ENCODE measurements around the gene BMP6. TPM values are rescaled to one million over a fixed set of nuclear protein-coding genes. Genes with fewer than 3 reads are reported as not detected.

The BMP6 gene
- polyA plus RNA-seq, 1 donor, result 1.5 TPM

DNA sequence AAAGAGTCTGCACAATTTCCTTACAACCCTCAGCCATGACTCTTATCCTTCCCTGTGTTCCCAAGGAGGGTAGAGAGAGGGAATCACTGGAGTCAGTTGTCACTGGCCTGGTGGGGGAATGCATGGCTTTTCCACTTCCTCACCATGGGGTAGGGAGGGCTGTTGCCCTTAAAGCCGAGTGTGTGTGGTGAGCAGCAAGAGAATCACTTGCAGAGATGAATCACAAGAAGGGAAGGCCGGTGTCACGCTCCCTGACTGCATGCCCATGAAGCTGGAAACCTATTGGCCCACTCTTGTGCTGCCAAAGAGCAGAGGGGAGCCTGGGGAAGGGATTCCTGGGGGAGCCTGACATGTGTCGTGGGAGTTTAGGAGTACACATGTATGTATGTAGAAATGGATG, 18.1 kb upstream of the BMP6 start:
- Histone ChIP-seq H3K4me3 (ENCODE audit: low read length) (no peak overlapping the region), H3K36me3 (ENCODE audit: control insufficient read depth, insufficient read depth, low read length) (no peaks in the 10 kb centered on the region), H3K27me3 (ENCODE audit: control insufficient read depth, insufficient read depth, low read length) (peaks cover 8% of the 10 kb centered on the region), H3K9me3 (ENCODE audit: control insufficient read depth, low read depth, low read length) (no peaks in the 10 kb centered on the region), H3K27ac (ENCODE audit: low read length) (no peak overlapping the region), H3K4me1 (ENCODE audit: control insufficient read depth, insufficient read depth, low read length) (no peaks in the 10 kb centered on the region)
- no peak for DNase-seq
- WGBS (ENCODE audit: insufficient coverage, low lambda C conversion rate), result no CpG with 5 or more reads among the region's 4 CpGs

DNA sequence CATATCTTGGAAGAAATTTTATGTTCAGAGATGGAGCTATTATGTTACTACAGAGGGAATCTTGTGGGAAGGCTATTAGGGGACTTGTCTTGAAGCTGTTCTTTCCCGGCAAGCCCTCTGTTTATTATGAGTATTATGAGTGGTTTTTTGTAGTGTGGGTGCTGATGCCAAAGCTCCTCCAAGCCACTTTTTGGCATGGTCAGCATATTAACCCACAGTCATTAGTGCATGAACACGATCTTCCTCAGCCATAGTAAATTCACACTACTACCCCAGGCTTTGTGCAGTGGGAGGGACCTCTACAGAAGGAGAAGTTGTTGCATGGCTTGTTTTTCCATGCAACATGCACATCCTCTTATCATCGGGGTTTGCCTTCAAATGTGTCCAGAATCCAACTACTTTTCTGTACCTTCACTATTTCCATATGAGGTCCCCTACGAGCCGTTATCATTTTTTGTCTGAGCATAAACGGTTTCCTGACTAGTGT, 6.5 kb upstream of the BMP6 start:
- Histone ChIP-seq H3K36me3 (ENCODE audit: control insufficient read depth, insufficient read depth, low read length) (no peaks in the 10 kb centered on the region), H3K27me3 (ENCODE audit: control insufficient read depth, insufficient read depth, low read length) (peaks cover 27% of the 10 kb centered on the region), H3K9me3 (ENCODE audit: control insufficient read depth, low read depth, low read length) (no peaks in the 10 kb centered on the region), H3K4me1 (ENCODE audit: control insufficient read depth, insufficient read depth, low read length) (no peaks in the 10 kb centered on the region), H3K4me3 (ENCODE audit: low read length) (no peak overlapping the region), H3K27ac (ENCODE audit: low read length) (no peak overlapping the region)
- no peak for DNase-seq
- WGBS (ENCODE audit: insufficient coverage, low lambda C conversion rate), result 80% methylated on average over 2 of the region's 6 CpGs

DNA sequence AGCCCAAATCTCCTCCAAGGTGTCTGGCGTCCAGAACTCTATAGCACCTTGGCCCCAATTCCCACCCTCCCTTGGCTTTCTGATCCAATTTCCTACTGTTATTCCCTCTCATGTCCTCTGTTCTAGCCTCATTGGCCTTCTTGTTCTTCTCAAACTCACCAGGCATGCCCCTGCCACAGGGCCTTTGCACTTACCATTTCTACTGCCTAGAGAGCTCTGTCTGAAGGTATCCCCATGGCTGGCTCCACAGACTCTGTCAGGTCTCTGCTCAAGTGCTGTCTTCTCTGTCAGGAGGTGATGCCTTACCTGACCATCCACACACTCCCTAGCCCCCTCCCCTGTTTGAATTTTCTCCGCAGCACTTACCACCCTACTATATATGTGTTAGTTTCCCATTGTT, 5.6 kb upstream of the BMP6 start:
- DNase-seq, result no peak
- no peaks in the 10 kb centered on the region for H3K36me3 ChIP-seq (ENCODE audit: control insufficient read depth, insufficient read depth, low read length)

DNA sequence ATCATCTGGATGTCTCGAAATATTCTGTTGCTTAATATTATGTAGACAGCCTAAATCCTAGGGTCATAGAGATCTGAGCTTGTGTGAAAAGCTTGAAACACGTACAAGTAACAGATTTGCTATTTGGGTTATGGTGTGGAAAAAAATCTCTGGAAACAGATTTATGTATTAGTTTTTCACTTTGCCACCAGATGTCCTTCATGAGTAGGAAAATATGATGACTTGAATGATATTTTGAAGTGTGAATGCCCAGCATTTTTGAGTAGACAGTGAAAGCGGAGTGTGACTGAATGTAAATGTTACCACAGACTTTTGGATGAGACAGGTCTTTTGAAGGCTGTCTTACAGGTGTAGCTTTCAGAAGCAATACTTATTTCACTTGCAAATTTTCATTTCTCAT, 4.2 kb upstream of the BMP6 start:
- no peak for DNase-seq
- no peaks in the 10 kb centered on the region for H3K9me3 ChIP-seq (ENCODE audit: control insufficient read depth, low read depth, low read length)
- H3K36me3 ChIP-seq (ENCODE audit: control insufficient read depth, insufficient read depth, low read length), result no peaks in the 10 kb centered on the region
- H3K27ac ChIP-seq (ENCODE audit: low read length), result no peak overlapping the region
- H3K4me3 ChIP-seq (ENCODE audit: low read length), result no peak overlapping the region
- peaks cover 49% of the 10 kb centered on the region for H3K27me3 ChIP-seq (ENCODE audit: control insufficient read depth, insufficient read depth, low read length)
- H3K4me1 ChIP-seq (ENCODE audit: control insufficient read depth, insufficient read depth, low read length), result no peaks in the 10 kb centered on the region
- no CpG with 5 or more reads among the region's 3 CpGs for WGBS (ENCODE audit: insufficient coverage, low lambda C conversion rate)

More for the DNA sequence above, 5.6 kb upstream of the BMP6 start:
- Histone ChIP-seq H3K4me1 (ENCODE audit: control insufficient read depth, insufficient read depth, low read length) (no peaks in the 10 kb centered on the region), H3K27ac (ENCODE audit: low read length) (no peak overlapping the region), H3K4me3 (ENCODE audit: low read length) (no peak overlapping the region), H3K9me3 (ENCODE audit: control insufficient read depth, low read depth, low read length) (no peaks in the 10 kb centered on the region), H3K27me3 (ENCODE audit: control insufficient read depth, insufficient read depth, low read length) (peaks cover 36% of the 10 kb centered on the region)
- WGBS (ENCODE audit: insufficient coverage, low lambda C conversion rate), result no CpG with 5 or more reads among the region's 2 CpGs

DNA sequence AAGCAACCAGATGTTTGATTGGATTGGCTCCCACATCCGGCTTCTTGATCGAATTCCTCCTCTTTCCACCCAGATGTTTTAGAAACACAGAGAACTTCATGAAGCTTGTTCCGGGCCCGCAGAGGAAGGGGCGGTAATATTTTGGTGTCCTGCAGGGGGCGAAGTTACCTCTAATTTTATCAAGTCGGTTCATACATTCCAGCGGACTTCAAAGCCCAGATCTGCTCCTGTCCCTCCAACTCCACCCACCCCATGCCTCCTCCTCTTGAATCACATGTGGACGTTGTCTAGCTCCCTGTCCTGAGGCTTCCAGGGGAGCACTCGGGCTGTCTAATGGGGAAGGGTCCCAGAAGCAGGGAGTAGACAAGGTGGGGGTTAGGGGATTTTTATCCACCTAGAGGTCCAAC, 2.9 kb upstream of the BMP6 start:
- no peaks in the 10 kb centered on the region for H3K9me3 ChIP-seq (ENCODE audit: control insufficient read depth, low read depth, low read length)
- peak; percentile 49 for DNase-seq
- peaks cover 5% of the 10 kb centered on the region for H3K4me1 ChIP-seq (ENCODE audit: control insufficient read depth, insufficient read depth, low read length)
- peaks cover 60% of the 10 kb centered on the region for H3K27me3 ChIP-seq (ENCODE audit: control insufficient read depth, insufficient read depth, low read length)
- H3K4me3 ChIP-seq (ENCODE audit: low read length), result no peak overlapping the region
- no peak overlapping the region for H3K27ac ChIP-seq (ENCODE audit: low read length)
- no peaks in the 10 kb centered on the region for H3K36me3 ChIP-seq (ENCODE audit: control insufficient read depth, insufficient read depth, low read length)
- 0% methylated on average over 2 of the region's 10 CpGs for WGBS (ENCODE audit: insufficient coverage, low lambda C conversion rate)

DNA sequence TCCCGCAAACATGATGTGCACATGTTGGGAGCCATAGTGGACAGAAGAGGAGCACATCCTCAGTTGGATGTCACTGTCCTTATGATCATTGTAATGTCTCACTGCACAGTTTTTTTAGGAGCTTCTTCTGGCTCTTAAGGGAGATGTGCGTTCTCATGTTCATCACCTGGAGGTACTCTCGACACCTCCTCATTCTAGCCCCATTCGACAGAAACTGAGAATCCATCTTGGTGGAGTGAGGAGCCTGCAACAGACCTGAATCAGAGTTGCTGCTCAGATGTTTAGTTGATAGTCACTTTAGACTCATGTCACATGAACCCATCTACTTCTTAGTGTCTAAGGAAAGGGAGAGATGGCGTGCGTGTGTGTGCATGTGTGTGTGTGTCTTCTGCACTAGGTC, 2.3 kb upstream of the BMP6 start:
- Histone ChIP-seq H3K4me3 (ENCODE audit: low read length) (no peak overlapping the region), H3K27me3 (ENCODE audit: control insufficient read depth, insufficient read depth, low read length) (peaks cover 65% of the 10 kb centered on the region), H3K9me3 (ENCODE audit: control insufficient read depth, low read depth, low read length) (no peaks in the 10 kb centered on the region), H3K36me3 (ENCODE audit: control insufficient read depth, insufficient read depth, low read length) (no peaks in the 10 kb centered on the region), H3K4me1 (ENCODE audit: control insufficient read depth, insufficient read depth, low read length) (peaks cover 7% of the 10 kb centered on the region), H3K27ac (ENCODE audit: low read length) (no peak overlapping the region)
- no peak for DNase-seq
- WGBS (ENCODE audit: insufficient coverage, low lambda C conversion rate), result no CpG with 5 or more reads among the region's 6 CpGs

DNA sequence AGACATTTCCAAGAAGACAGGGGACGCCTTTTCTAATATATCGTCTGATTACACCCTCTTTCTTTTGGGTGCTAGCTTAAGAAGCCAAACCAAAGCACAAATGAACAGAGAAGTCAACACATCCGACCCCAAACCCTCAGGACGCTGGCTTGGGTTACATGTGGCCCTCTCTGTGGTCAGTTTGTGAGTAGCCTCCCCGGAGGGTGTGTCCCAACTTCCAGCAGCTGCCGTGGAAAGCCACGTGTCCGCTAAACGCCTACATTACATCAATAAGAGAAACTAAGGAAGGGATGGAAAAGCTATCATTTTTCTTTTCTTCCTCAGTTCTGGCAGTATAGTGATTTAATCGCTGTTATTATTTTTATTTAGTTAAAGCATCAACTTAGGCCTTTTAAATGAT, 487 bp upstream of the BMP6 start:
- Histone ChIP-seq H3K9me3 (ENCODE audit: control insufficient read depth, low read depth, low read length) (no peaks in the 10 kb centered on the region), H3K4me3 (ENCODE audit: low read length) (no peak overlapping the region), H3K27ac (ENCODE audit: low read length) (no peak overlapping the region), H3K36me3 (ENCODE audit: control insufficient read depth, insufficient read depth, low read length) (no peaks in the 10 kb centered on the region), H3K4me1 (ENCODE audit: control insufficient read depth, insufficient read depth, low read length) (peaks cover 11% of the 10 kb centered on the region), H3K27me3 (ENCODE audit: control insufficient read depth, insufficient read depth, low read length) (peaks cover 77% of the 10 kb centered on the region)
- no peak for DNase-seq
- 0% methylated on average over 1 of the region's 10 CpGs for WGBS (ENCODE audit: insufficient coverage, low lambda C conversion rate)

DNA sequence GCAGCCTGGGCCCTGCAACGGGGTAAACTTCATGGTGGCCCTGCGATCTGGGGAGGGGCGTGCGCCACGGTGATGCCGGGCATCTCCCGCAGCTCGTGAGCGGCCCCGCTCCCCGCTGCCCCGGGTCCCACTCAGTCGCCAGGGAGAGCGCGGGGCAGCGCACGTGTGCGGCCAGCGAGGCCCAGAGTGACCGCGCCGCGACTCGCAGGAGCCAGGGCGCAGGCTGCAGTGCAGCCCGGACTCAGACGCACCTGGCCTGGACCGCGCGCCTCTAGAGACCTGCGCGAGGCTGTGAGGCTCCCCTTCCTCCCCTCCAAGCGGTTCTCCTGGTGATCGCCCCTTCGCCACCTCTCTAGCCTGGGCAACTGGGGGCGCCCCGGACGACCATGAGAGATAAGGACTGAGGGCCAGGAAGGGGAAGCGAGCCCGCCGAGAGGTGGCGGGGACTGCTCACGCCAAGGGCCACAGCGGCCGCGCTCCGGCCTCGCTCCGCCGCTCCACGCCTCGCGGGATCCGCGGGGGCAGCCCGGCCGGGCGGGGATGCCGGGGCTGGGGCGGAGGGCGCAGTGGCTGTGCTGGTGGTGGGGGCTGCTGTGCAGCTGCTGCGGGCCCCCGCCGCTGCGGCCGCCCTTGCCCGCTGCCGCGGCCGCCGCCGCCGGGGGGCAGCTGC, 652 bp downstream of the BMP6 start:
- Histone ChIP-seq H3K27me3 (ENCODE audit: control insufficient read depth, insufficient read depth, low read length) (peaks cover 83% of the 10 kb centered on the region), H3K4me1 (ENCODE audit: control insufficient read depth, insufficient read depth, low read length) (peaks cover 11% of the 10 kb centered on the region), H3K27ac (ENCODE audit: low read length) (no peak overlapping the region), H3K9me3 (ENCODE audit: control insufficient read depth, low read depth, low read length) (no peaks in the 10 kb centered on the region), H3K4me3 (ENCODE audit: low read length) (peak overlapping the region; percentile 33), H3K36me3 (ENCODE audit: control insufficient read depth, insufficient read depth, low read length) (no peaks in the 10 kb centered on the region)
- no CpG with 5 or more reads among the region's 73 CpGs for WGBS (ENCODE audit: insufficient coverage, low lambda C conversion rate)
- DNase-seq, result peak in 1 of 2 donors; percentile 24

DNA sequence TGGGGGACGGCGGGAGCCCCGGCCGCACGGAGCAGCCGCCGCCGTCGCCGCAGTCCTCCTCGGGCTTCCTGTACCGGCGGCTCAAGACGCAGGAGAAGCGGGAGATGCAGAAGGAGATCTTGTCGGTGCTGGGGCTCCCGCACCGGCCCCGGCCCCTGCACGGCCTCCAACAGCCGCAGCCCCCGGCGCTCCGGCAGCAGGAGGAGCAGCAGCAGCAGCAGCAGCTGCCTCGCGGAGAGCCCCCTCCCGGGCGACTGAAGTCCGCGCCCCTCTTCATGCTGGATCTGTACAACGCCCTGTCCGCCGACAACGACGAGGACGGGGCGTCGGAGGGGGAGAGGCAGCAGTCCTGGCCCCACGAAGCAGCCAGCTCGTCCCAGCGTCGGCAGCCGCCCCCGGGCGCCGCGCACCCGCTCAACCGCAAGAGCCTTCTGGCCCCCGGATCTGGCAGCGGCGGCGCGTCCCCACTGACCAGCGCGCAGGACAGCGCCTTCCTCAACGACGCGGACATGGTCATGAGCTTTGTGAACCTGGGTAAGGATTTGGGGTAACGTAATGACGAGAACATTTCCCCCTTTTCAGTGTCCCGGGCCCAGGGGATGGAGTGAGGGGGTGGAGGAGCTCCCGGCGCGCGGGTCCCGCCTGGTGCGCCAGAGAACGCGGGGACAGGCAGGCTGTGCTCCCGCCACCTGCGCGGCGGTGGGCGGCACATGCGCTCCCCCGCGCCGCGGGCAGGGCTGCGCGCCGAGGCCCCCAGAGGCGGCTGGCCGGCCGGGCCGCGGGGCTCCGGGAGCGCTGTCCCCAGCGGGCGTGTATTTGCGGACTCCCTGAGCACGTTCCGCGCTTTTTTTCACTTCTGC, 1.4 kb downstream of the BMP6 start:
- no peaks in the 10 kb centered on the region for H3K9me3 ChIP-seq (ENCODE audit: control insufficient read depth, low read depth, low read length)
- H3K4me3 ChIP-seq (ENCODE audit: low read length), result peak overlapping the region; percentile 28
- WGBS (ENCODE audit: insufficient coverage, low lambda C conversion rate), result no CpG with 5 or more reads among the region's 97 CpGs
- peaks cover 86% of the 10 kb centered on the region for H3K27me3 ChIP-seq (ENCODE audit: control insufficient read depth, insufficient read depth, low read length)
- DNase-seq, result peak in 1 of 2 donors; percentile 34
- peaks cover 11% of the 10 kb centered on the region for H3K4me1 ChIP-seq (ENCODE audit: control insufficient read depth, insufficient read depth, low read length)
- H3K27ac ChIP-seq (ENCODE audit: low read length), result no peak overlapping the region
- no peaks in the 10 kb centered on the region for H3K36me3 ChIP-seq (ENCODE audit: control insufficient read depth, insufficient read depth, low read length)

DNA sequence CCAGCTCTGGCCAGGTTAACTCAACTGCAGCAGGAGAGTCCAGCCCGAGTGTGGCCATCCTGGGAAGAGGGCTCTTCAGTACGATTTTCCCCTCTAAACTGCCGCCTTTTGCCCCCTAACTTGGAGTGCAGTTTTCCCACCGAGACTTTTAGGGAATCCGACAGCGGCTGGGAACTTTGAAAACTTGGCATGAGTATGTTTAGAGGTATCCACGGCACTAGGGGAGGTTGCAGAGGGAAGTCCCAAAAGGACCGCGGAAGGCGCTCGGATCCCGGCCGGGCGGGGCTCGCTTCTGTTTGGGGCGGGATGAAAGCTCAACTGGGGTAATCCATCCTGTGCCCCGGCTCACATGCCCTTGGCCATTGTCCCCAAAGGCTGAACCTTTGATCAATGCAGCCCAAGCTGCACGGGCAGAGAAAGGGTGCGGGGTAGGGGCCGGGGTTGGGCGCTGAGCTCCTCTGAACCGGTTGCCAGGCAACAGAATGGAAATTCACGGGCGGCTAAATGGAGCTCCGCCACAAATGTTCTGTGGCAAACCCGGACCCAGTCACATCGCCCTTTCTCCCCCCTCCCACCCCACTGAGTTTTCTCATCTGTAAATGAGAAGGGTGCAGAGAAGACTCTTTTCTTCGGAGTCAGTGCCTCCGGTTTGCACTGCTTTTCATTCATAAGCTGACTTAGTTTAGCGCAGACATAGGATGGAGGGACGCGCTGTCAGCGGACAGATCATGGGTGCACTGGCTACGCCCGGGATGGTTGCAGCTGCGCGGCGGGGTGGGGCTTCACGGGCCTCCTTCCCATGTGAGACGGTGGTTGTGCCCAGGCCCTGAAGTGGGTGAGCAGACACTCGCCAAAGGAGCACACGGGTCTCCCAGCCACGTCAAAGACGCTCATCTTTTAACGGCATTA, 2.3 kb downstream of the BMP6 start:
- peak in 1 of 2 donors; percentile 27 for DNase-seq
- Histone ChIP-seq H3K27me3 (ENCODE audit: control insufficient read depth, insufficient read depth, low read length) (peaks cover 87% of the 10 kb centered on the region), H3K4me1 (ENCODE audit: control insufficient read depth, insufficient read depth, low read length) (peaks cover 11% of the 10 kb centered on the region), H3K9me3 (ENCODE audit: control insufficient read depth, low read depth, low read length) (no peaks in the 10 kb centered on the region), H3K27ac (ENCODE audit: low read length) (no peak overlapping the region), H3K36me3 (ENCODE audit: control insufficient read depth, insufficient read depth, low read length) (no peaks in the 10 kb centered on the region), H3K4me3 (ENCODE audit: low read length) (peak overlapping the region; percentile 14)
- no CpG with 5 or more reads among the region's 45 CpGs for WGBS (ENCODE audit: insufficient coverage, low lambda C conversion rate)
